Panc1 (cell line): Measurements from ENCODE around the gene EXTL1. TPM values are rescaled to one million over a fixed set of nuclear protein-coding genes. Genes with fewer than 3 reads are reported as not detected.

Experiments used
- ATAC-seq: fragments of 200-7000 bp; cut with Tn5 transposase; 2 replicates; pipeline ENCODE4 v1.9.1; 2020; ENCODE audit warnings: mild to moderate bottlenecking, moderate library complexity
- BruUV-seq: library from RNA; stranded (reverse); fragments of 400-500 nt; replicated peaks from 2 replicates; lab custom pipeline; 2021; lab: Mats Ljungman, UMichigan
- CTCF ChIA-PET: fragments of 300-600 bp; sonication (Branson Sonifier 250); formaldehyde crosslinking; loops from one replicate; lab custom pipeline; 2022; ENCODE audit warnings: antibody characterized with exemption; lab: Charles Lee
- POLR2A ChIA-PET: fragments of 300-600 bp; sonication (Branson Sonifier 250); formaldehyde crosslinking; loops from one replicate; lab custom pipeline; 2022; ENCODE audit warnings: antibody characterized with exemption; lab: Charles Lee
- DNase-seq: peaks from one replicate; pipeline ENCODE4 v3.0.0-alpha.2; 2010; ENCODE audit warnings: low read depth, low spot score
- H3K27ac ChIP-seq: 2 replicates; pipeline ENCODE4 v1.5.1; 2011; ENCODE audit warnings: mild to moderate bottlenecking, low read length, inconsistent platforms
- H3K27me3 ChIP-seq: fragments of 200-500 bp; sonication (Bioruptor generic); 2 replicates; pipeline ENCODE4 v1.6.0; 2014; ENCODE audit warnings: low read length, inconsistent platforms; ENCODE audit not compliant: control insufficient read depth, insufficient read depth
- H3K36me3 ChIP-seq: fragments of 200-500 bp; sonication (Bioruptor generic); 2 replicates; pipeline ENCODE4 v1.5.1; 2014; ENCODE audit warnings: inconsistent platforms, mild to moderate bottlenecking, low read length, moderate library complexity; ENCODE audit not compliant: control insufficient read depth, insufficient read depth
- H3K4me1 ChIP-seq: 2 replicates; pipeline ENCODE4 v1.5.1; 2011; ENCODE audit warnings: inconsistent platforms, mild to moderate bottlenecking, low read length, moderate library complexity; ENCODE audit not compliant: control insufficient read depth, insufficient read depth
- H3K4me3 ChIP-seq, 2 experiments: 2 replicates each; pipeline ENCODE4 v1.5.1; 2011 to 2012; ENCODE audit warnings: low read depth in 2 of 2, low read length in 2 of 2, mild to moderate bottlenecking in 2 of 2, inconsistent platforms in 1 of 2, moderate library complexity in 1 of 2
- H3K9me3 ChIP-seq: fragments of 200-500 bp; sonication (Bioruptor generic); 2 replicates; pipeline ENCODE4 v1.5.1; 2014; ENCODE audit warnings: low read depth, mild to moderate bottlenecking, inconsistent platforms, low read length, moderate library complexity; ENCODE audit not compliant: control insufficient read depth, insufficient read depth
- POLR2AphosphoS5 ChIP-seq: IDR thresholded peaks from 2 replicates; pipeline ENCODE4 v1.6.1; 2012; ENCODE audit warnings: mild to moderate bottlenecking, low read depth, low read length, moderate library complexity
- SIN3A ChIP-seq: IDR thresholded peaks from 2 replicates; pipeline ENCODE4 v1.6.1; 2012; ENCODE audit warnings: low read depth, mild to moderate bottlenecking, low read length, moderate library complexity, borderline replicate concordance; ENCODE audit not compliant: insufficient read depth
- in situ Hi-C: cut with HindIII; loops from 2 replicates; pipeline ENCODE4 v1.10.0; 2016; ENCODE audit warnings: low sequenced_read_pairs, low pct_unique_long_range_greater_than_20kb
- intact Hi-C: fragments of 100-400 bp; cut with micrococcal nuclease; formaldehyde crosslinking; loops from one replicate; pipeline ENCODE4 v1.10.0; 2022; ENCODE audit not compliant: unreplicated experiment
- total RNA-seq: library from RNA; stranded (reverse); gene quantifications from one replicate; pipeline ENCODE4 v1.2.1, GENCODE V29; 2021; ENCODE audit not compliant: unreplicated experiment
- TF ChIP-seq, protein P1 (sequence below), 2 experiments: IDR thresholded peaks; 2 replicates each; pipeline ENCODE4 v1.6.1; 2011 to 2012; ENCODE audit warnings: low read depth in 2 of 2, control low read depth in 1 of 2, low read length in 1 of 2, mild to moderate bottlenecking in 1 of 2, moderate library complexity in 1 of 2; ENCODE audit not compliant: insufficient read depth in 1 of 2
- TF ChIP-seq, protein P2 (sequence below): fragments of 450-650 bp; IDR thresholded peaks from 2 replicates; pipeline ENCODE4 v1.5.1; 2017; ENCODE audit warnings: mild to moderate bottlenecking

Gene EXTL1
- total RNA-seq, 1 experiment from 2014 or later: 0.10 TPM

DNA sequence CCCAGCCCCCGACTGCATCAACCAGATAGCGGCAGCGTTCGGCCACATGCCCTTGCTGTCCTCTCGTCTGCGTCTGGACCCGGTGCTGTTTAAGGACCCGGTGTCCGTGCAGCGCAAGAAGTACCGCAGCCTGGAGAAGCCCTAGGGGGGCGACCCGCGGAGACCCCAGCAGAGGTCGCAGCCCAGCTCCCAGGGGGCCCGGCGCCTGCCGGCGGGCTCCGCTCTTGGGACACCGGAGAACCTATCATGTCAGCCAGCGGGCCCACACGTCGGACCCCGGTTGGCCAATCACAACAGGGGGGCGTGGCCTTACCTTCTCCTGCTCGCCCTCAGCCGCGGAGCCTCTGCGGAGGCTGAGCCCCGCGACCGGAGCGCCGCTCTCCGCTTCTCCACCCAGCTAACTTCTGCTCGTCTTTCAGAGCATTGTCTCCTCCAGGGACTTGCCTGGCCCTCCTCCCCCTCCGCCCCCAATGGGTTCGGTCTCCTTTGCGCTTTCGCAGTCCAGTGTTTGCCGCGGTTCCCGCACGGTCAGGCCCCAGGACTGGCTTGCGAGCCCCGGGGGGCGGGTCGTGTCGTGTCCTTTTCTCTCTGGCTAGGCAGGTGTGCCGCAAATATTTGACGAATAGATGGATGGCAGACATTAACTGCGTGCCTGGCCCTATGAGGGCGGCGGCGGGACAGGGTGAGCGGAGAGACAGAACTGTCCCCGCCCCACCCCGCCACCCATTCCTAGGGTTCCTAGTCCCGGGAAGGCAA lies 13.8 kb downstream of the EXTL1 start:
- DNase-seq (peak; percentile 55), ATAC-seq (peak; percentile 95)
- Histone ChIP-seq H3K4me3 (peak overlapping the region; percentile 93 to 96), H3K27ac (peak overlapping the region; percentile 71), H3K36me3 (peaks cover 2% of the 10 kb centered on the region; the same call in 1 of the 2 replicates), H3K4me1 (peaks cover 14% of the 10 kb centered on the region), H3K9me3 (no peaks in the 10 kb centered on the region), H3K27me3 (no peaks in the 10 kb centered on the region)
- POLR2A ChIA-PET: no interaction called here
- no peak; the same call in 1 of the 2 replicates for TF ChIP-seq POLR2AphosphoS5
- TF ChIP-seq SIN3A: no peak
- TF ChIP-seq, protein P1, sequence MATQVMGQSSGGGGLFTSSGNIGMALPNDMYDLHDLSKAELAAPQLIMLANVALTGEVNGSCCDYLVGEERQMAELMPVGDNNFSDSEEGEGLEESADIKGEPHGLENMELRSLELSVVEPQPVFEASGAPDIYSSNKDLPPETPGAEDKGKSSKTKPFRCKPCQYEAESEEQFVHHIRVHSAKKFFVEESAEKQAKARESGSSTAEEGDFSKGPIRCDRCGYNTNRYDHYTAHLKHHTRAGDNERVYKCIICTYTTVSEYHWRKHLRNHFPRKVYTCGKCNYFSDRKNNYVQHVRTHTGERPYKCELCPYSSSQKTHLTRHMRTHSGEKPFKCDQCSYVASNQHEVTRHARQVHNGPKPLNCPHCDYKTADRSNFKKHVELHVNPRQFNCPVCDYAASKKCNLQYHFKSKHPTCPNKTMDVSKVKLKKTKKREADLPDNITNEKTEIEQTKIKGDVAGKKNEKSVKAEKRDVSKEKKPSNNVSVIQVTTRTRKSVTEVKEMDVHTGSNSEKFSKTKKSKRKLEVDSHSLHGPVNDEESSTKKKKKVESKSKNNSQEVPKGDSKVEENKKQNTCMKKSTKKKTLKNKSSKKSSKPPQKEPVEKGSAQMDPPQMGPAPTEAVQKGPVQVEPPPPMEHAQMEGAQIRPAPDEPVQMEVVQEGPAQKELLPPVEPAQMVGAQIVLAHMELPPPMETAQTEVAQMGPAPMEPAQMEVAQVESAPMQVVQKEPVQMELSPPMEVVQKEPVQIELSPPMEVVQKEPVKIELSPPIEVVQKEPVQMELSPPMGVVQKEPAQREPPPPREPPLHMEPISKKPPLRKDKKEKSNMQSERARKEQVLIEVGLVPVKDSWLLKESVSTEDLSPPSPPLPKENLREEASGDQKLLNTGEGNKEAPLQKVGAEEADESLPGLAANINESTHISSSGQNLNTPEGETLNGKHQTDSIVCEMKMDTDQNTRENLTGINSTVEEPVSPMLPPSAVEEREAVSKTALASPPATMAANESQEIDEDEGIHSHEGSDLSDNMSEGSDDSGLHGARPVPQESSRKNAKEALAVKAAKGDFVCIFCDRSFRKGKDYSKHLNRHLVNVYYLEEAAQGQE (IDR thresholded peaks at IDR 0.05; ENCODE audit: insufficient read depth in 1 of 2, low read depth in 2 of 2, low read length in 1 of 2): 0 out of 4 replicates have a peak, but pooled peaks of 1 of the 2 experiments have one; percentile 4
- in situ Hi-C loops (no loop called here), intact Hi-C loops (loop anchor here (5.0 to 10.0 kb wide), 3 partner anchors 59 to 112 kb away; partner anchors contain the start of gene PDIK1L)
- no TSS peak for BruUV-seq
- CTCF ChIA-PET: interaction anchor here (0.6 to 2.5 kb wide), 3 partner anchors 10 to 110 kb away, joined by 3 to 17 read pairs (median 3); no protein-coding TSS in a partner anchor

DNA sequence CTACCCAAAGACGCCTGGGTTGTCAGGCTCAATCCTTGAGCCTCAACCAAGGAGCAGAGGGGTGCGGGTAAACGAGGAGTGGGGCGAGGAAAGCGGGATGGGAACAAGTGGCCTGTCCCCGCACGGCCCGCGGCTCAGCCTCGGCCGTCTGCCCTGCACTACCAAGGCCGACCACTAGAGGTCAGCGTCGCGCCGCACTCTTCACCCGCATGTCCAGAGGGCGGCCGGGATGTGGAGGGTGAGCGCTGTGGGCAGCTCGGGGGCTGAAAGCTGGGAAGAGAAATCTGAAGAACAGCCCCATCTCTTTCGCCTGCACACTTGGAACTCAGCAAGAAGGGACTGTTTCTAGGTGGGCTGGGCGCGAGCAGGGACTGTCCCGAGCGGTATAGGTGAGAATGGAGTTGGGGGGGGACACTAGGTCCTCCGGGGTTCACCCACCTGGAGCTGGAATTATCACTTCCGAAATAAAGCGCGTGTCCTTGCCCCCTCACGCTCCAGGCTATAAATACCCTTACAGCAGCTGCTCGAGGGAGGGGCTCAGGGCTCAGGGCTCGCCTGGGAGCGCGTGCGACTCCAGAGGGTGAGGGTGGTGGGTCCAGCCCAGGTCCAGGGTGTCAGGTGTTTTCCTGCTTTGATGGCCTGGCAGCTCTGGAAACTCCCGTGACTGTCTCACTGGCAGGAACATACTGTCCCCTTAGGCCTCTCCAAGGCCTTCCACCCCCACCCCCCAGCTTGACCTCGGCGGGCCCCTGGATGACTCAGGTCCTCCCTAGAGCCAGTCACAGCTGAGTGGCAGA lies 14.6 kb downstream of the EXTL1 start:
- Histone ChIP-seq H3K4me3 (peak overlapping the region; percentile 93 to 96), H3K9me3 (no peaks in the 10 kb centered on the region), H3K27me3 (no peaks in the 10 kb centered on the region), H3K4me1 (peaks cover 14% of the 10 kb centered on the region), H3K36me3 (peaks cover 2% of the 10 kb centered on the region; the same call in 1 of the 2 replicates), H3K27ac (peak overlapping the region; percentile 71)
- DNase-seq: peak; percentile 28
- peak; percentile 91 for ATAC-seq
- CTCF ChIA-PET: interaction anchor here (0.6 to 2.5 kb wide), 6 partner anchors 9 to 221 kb away, joined by 3 to 17 read pairs (median 4); partner anchors contain the start of gene CEP85
- in situ Hi-C loops (no loop called here), intact Hi-C loops (loop anchor here (5.0 to 10.0 kb wide), 3 partner anchors 59 to 111 kb away; partner anchors contain the start of gene PDIK1L)
- no TSS peak for BruUV-seq
- TF ChIP-seq, protein P2, sequence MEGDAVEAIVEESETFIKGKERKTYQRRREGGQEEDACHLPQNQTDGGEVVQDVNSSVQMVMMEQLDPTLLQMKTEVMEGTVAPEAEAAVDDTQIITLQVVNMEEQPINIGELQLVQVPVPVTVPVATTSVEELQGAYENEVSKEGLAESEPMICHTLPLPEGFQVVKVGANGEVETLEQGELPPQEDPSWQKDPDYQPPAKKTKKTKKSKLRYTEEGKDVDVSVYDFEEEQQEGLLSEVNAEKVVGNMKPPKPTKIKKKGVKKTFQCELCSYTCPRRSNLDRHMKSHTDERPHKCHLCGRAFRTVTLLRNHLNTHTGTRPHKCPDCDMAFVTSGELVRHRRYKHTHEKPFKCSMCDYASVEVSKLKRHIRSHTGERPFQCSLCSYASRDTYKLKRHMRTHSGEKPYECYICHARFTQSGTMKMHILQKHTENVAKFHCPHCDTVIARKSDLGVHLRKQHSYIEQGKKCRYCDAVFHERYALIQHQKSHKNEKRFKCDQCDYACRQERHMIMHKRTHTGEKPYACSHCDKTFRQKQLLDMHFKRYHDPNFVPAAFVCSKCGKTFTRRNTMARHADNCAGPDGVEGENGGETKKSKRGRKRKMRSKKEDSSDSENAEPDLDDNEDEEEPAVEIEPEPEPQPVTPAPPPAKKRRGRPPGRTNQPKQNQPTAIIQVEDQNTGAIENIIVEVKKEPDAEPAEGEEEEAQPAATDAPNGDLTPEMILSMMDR: peak; percentile 98
- TF ChIP-seq, protein P1 (IDR thresholded peaks at IDR 0.05; ENCODE audit: insufficient read depth in 1 of 2, low read depth in 2 of 2, low read length in 1 of 2): no peak
- POLR2A ChIA-PET: no interaction called here
